A673 (cell line): ENCODE data around the gene MPZL1.

ENCODE experiments used
- EZH2 ChIP-seq: fragments of 200-600 bp; sonication (generic); IDR thresholded peaks from 2 replicates; pipeline ENCODE4 v1.6.1; 2017; ENCODE audit warnings: borderline replicate concordance, low read depth, mild to moderate bottlenecking, mixed read lengths, antibody characterized with exemption, low read length; ENCODE audit not compliant: poor library complexity, severe bottlenecking
- TF ChIP-seq, protein P1 (sequence below): fragments of 300-800, 200-600 bp; sonication (generic); conservative IDR thresholded peaks from 2 replicates; pipeline ENCODE4 v1.5.1; 2017; ENCODE audit warnings: low read depth, mild to moderate bottlenecking, antibody characterized with exemption, low read length, moderate library complexity, mixed read lengths

DNA sequence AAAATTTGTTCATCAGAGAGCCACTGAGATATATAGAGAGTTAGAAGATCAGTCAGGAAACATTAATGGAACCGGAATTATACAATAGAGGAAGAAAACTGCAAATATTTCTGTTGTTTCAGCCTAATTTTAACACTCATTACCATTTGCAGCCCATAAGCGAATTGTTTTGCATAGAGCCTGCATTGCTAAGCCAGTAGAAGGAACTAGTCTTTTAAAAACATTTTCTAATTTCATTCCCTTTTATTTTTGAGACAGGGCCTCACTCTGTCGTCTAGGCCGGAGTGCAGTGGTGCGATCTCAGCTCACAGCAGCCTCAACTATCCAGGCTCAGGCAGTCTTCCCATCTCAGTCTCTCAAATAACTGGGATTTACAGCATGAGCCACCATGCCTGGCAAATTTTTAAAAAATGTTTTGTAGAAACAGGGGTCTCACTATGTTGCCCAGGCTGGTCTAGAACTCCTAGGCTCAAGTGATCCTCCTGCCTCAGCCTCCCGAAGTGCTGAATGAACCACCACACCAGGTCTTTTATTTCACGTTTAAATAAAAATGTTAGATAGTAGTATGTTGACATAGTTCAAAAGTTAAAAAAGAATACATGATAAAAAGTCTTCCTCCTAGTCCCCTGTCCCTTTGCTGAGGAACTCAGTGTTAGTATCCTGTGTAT is 25.3 kb downstream of the MPZL1 start:
- TF ChIP-seq, protein P1, sequence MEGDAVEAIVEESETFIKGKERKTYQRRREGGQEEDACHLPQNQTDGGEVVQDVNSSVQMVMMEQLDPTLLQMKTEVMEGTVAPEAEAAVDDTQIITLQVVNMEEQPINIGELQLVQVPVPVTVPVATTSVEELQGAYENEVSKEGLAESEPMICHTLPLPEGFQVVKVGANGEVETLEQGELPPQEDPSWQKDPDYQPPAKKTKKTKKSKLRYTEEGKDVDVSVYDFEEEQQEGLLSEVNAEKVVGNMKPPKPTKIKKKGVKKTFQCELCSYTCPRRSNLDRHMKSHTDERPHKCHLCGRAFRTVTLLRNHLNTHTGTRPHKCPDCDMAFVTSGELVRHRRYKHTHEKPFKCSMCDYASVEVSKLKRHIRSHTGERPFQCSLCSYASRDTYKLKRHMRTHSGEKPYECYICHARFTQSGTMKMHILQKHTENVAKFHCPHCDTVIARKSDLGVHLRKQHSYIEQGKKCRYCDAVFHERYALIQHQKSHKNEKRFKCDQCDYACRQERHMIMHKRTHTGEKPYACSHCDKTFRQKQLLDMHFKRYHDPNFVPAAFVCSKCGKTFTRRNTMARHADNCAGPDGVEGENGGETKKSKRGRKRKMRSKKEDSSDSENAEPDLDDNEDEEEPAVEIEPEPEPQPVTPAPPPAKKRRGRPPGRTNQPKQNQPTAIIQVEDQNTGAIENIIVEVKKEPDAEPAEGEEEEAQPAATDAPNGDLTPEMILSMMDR: no peak
- no peak for TF ChIP-seq EZH2
